Measurements from ENCODE around the gene NYAP1.
"Not testable (repeated sequence)": the region's sequence is repeated elsewhere in the genome, so short reads cannot be mapped to it uniquely, and the experiment has no call there.

NYAP1 gene

GRCh38 chr7:100483090-100483721, 521 bp upstream of the NYAP1 start:
- DNase-seq (ENCODE audit: low spot score) = peak; percentile 94

GRCh38 chr7:100484673-100485045, 932 bp downstream of the NYAP1 start:
- DNase-seq (ENCODE audit: low spot score) = no peak

- no peak for DNase-seq (ENCODE audit: low spot score)
Observed at GRCh38 chr7:100485471-100485876, 1.7 kb downstream of the NYAP1 start.

GRCh38 chr7:100486111-100486636, 2.4 kb downstream of the NYAP1 start:
- DNase-seq (ENCODE audit: low spot score) = no peak

- peak; percentile 21 for DNase-seq (ENCODE audit: low spot score)
Observed at GRCh38 chr7:100486753-100487446, 3.2 kb downstream of the NYAP1 start.

GRCh38 chr7:100488333-100489095, 4.8 kb downstream of the NYAP1 start:
- peak; percentile 26 for DNase-seq (ENCODE audit: low spot score)

- no peak for DNase-seq (ENCODE audit: low spot score)
Observed at GRCh38 chr7:100489121-100489520, 5.4 kb downstream of the NYAP1 start.

- DNase-seq (ENCODE audit: low spot score) = peak; percentile 96
Observed at GRCh38 chr7:100489824-100490223, 6.1 kb downstream of the NYAP1 start.

GRCh38 chr7:100490483-100491191, 6.9 kb downstream of the NYAP1 start:
- peak; percentile 36 for DNase-seq (ENCODE audit: low spot score)

GRCh38 chr7:100491192-100491578, 7.5 kb downstream of the NYAP1 start:
- no peak for DNase-seq (ENCODE audit: low spot score)

- DNase-seq (ENCODE audit: low spot score) = no peak
Observed at GRCh38 chr7:100492738-100493475, 9.2 kb downstream of the NYAP1 start.

GRCh38 chr7:100493476-100494264, 9.9 kb downstream of the NYAP1 start:
- DNase-seq (ENCODE audit: low spot score) = peak; percentile 63

GRCh38 chr7:100496509-100496908, 12.8 kb downstream of the NYAP1 start:
- no peak for DNase-seq (ENCODE audit: low spot score)

- not testable (repeated sequence) for DNase-seq (ENCODE audit: low spot score)
Observed at GRCh38 chr7:100500743-100501142, 17.0 kb downstream of the NYAP1 start.

GRCh38 chr7:100504031-100504430, 20.3 kb downstream of the NYAP1 start:
- DNase-seq (ENCODE audit: low spot score) = not testable (repeated sequence)

GRCh38 chr7:100504887-100505611, 21.3 kb downstream of the NYAP1 start:
- DNase-seq (ENCODE audit: low spot score) = no peak

- no peak for DNase-seq (ENCODE audit: low spot score)
Observed at GRCh38 chr7:100506356-100506923, 22.7 kb downstream of the NYAP1 start.

GRCh38 chr7:100509231-100509630, 25.5 kb downstream of the NYAP1 start:
- DNase-seq (ENCODE audit: low spot score) = no peak

- DNase-seq (ENCODE audit: low spot score) = no peak
Observed at GRCh38 chr7:100510437-100511239, 26.9 kb downstream of the NYAP1 start.
